Myocyte (in vitro differentiated cells): ENCODE results near the gene TCEANC2. TPM values are rescaled to one million over a fixed set of nuclear protein-coding genes. Genes with fewer than 3 reads are reported as not detected.
"Not testable (repeated sequence)": the region's sequence is repeated elsewhere in the genome, so short reads cannot be mapped to it uniquely, and the experiment has no call there.

Experiments
- DNase-seq: peaks from one replicate; pipeline ENCODE4 v3.0.0-alpha.2; 2012; ENCODE audit warnings: low read depth
- total RNA-seq: library from RNA; depleted of rRNA; stranded (reverse); fragments of >200 nt; gene quantifications from 2 replicates; pipeline ENCODE4 v1.2.3, GENCODE V29; 2014

TCEANC2 gene
- total RNA-seq, 1 donor from 2014 or later: 2.9 TPM

DNA sequence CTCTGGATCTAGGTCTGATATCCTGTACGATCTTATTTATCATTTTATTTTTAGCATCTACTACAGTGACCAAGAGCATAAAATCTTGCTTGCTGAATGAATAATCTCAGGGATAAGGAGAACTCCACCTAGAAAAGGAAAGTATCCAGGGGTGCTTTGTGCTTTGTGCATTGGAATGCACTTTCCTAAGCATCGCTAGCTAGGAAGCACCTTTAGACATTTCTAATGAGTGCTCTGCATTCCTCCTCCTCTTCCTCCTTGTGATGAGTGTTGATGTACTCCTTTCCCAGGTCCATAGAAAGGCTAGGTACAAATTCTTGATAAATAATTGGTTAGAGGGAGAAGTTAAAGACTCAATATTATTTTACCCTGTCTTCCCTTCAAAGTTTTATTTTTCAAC, 31.4 kb downstream of the TCEANC2 start:
- DNase-seq: no peak

DNA sequence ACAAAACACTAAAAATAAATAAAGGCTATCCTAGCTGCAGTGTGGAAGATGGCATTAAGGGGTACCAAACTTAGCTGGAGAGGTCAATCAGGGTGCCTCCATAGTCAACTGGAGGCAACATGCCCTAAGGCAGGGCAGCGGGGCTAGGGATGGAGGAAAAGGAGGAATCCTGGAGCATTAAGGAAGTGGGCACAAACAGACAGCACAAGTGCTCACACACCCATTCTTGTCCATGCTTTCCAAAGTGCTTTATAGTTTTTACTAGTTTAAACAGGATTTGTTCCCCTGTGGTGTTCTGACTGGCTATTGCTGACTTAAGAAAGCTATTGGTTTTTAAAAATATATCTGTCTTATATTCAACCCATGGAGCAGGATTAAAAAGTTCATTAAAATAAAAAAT, 33.3 kb downstream of the TCEANC2 start:
- no peak for DNase-seq

DNA sequence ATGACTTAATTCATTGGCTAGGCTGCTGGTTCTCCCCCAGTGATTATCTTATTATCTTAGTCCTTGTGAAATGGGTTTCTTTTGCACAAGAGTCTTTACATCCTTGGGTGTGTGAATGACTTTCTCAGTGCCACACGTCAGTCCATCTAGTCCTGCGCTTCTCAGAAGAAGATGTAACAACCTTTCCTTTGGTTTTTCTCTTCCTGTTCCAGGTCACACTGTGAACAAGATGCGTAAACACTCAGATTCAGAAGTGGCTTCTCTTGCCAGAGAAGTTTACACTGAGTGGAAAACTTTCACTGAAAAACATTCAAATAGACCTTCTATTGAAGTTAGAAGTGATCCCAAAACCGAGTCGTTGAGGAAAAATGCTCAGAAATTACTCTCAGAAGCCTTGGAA, 35.0 kb downstream of the TCEANC2 start:
- DNase-seq: no peak

DNA sequence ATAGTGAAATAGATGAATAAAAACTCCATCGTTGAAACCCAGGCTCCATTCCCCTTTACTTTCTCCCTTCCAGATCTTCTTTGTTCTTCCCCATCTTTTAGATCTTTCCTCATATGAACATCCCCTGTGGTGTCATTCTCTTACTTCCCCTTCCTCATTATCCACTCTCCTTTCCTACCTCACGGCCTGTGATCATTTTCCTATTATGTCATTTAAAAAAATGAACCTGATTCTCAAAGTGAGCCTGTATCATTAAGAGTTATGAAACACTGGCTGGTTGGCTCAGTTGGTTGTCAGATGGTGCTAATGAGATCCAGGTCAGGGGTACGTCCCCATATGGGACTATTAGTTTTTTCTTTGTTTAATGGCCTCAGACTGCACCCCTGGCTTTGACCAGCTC, 38.3 kb downstream of the TCEANC2 start:
- no peak for DNase-seq

DNA sequence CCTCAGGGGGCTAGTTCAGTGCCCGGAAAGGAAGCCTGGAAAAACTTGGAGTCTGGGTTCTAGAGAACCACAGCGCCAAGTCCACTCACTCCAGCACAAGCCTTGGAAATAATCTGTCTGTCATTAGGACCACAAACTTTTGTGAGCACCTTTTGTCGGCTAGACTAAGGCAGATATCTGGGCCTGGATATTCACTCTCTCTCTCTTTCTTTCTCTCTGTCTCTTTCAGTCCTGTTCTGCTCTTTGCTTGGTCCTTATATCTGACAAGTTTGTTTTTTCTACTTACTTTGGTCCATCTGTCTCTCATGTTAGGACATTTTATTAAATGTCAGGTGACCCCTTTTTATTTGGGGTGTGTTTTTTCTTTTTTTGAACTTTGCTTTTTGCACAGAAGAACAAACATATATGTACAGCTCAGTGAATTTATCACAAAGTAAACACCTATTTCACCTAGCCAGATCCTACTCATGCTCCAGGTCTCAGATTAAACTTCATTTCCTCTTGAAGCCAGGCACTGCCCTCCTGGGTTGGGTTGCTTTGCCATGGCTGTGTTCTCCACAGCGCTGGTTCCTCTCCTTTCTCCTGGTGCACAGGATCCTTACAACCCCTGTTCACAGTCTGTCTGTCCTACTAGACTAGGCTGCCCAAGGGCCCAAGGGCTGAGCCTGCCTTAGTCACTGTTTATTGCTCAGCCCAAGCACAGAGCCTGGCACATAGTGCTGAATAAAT, 40.8 kb downstream of the TCEANC2 start:
- DNase-seq: no peak

DNA sequence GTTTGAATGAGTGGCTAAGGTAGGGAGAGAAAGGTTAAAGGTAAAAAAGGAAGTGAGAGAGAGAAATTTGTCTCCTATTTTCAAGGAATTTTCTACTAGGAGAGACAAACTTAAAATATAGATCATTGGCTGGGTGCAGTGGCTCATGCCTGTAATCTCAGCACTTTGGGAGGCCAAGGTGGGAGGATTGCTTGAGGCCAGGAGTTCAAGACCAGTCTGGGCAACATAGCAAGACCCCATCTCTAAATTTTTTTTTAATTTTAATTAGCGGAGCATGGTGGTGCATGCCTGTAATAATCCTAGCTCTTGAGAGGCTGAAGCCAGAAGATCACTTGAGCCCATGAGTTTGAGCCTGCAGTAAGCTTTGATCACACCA, 41.3 kb downstream of the TCEANC2 start:
- DNase-seq: not testable (repeated sequence)

- DNase-seq: no peak
These were observed 42.3 kb downstream of the TCEANC2 start for GRCh38 chr1:54095546-54096226.

DNA sequence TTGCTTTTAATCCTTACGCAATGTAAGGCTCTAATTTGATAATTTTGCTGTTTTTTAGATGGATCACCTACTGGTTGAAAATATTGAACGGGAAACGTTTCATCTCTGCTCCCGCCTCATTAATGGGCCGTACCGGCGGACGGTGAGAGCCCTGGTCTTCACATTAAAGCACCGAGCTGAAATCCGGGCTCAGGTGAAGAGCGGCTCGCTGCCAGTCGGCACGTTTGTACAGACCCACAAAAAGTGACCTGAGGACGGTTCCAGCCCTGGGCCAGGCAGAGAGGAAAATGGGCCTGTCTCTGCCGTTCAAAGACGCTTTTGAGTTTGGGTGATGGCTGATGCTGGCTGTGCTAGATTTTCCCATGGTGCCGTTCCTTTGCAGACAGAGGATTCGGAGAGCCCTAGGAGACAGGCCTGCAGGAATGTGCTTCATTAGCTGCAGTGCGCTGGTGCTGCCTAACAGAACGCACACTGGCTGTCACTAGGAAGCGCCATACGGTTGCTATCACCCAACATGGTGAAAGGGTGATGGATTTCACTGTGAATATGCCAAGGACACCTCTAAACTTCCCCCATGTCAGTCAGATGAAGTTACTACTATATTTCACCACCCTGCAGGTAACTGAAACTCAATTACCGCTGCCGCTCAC, 42.9 kb downstream of the TCEANC2 start:
- no peak for DNase-seq

DNA sequence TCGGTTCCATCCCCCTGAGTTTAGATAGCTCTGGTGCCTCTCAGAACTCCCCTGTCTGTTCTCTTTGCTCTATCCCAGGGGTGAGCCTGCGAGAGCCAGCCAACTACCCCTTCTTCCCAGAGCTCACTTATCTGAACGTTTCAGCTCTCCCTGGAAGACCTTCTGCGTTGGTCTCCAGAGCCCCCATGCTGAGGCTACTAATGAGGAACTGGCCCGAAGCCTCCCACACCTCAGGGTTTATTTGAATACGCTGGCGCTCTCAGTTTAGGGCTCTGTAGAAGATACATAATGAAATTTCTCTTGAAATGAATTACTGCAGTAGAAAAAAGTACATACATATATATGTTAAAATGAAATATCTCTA, 43.5 kb downstream of the TCEANC2 start:
- DNase-seq: no peak

DNA sequence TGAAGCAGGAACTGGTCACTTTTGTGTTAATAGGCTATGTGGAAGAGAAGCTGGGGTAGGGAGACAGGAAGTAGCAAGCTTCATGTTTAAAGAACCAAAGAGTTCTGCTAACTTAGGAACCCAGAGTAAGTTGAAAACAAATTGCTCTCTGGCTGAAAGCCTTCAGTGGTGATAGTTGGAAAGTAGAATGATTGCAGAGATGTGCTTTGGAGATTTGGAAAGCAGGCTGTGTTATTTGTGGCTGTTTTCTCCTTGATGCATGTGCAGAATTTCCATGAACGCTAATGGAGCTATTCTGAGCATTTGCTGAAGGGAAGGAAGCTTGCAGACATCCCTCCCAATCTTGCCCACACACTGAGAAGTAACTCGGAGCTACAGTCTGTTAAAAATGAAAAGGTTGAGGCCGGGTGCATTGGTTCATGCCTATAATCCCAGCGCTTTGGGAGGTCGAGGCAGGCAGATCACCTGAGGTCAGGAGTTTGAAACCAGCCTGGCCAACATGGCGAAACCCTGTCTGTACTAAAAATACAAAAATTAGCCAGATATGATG, 45.7 kb downstream of the TCEANC2 start:
- DNase-seq: no peak

GRCh38 chr1:54100500-54100899, 47.1 kb downstream of the TCEANC2 start:
- DNase-seq: no peak

- DNase-seq: no peak
These were observed 50.0 kb downstream of the TCEANC2 start for GRCh38 chr1:54103414-54103813.

DNA sequence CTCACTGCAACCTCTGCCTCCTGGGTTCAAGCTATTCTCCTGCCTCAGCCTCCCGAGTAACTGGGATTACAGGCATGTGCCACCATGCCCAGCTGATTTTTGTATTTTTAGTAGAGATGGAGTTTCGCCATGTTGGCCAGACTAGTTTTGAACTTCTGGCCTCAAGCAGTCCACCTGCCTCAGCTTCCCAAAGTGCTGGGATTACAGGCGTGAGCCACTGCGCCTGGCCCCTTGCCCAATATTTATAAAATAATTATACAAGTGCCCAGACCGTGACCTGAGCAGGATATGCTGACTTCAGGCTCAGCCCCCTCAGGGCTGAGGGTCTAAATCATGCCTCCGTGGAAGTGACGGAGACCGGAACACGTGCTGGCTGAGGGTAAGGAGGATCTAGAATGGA, 51.2 kb downstream of the TCEANC2 start:
- not testable (repeated sequence) for DNase-seq

DNA sequence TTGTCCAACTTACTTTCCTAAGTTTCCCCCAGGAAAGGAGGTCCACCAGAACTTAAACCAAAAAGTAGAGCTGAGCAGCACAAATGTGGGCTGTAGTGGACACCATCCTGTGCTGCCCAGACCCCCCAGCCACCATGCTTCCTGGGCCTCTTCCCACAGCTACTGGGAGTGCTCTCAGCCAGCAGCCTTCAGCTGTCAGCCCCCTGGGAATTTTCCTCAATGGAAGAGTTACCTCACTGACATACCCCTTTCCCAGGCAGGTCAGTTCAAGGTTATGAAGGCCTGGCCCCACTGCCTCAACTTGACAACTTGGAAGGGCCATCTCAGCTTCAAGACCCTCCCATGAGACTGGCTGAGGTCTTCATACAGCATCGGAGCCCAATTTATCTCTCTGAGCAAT, 51.7 kb downstream of the TCEANC2 start:
- no peak for DNase-seq

GRCh38 chr1:54105736-54106269, 52.4 kb downstream of the TCEANC2 start:
- peak; percentile 68 for DNase-seq

DNA sequence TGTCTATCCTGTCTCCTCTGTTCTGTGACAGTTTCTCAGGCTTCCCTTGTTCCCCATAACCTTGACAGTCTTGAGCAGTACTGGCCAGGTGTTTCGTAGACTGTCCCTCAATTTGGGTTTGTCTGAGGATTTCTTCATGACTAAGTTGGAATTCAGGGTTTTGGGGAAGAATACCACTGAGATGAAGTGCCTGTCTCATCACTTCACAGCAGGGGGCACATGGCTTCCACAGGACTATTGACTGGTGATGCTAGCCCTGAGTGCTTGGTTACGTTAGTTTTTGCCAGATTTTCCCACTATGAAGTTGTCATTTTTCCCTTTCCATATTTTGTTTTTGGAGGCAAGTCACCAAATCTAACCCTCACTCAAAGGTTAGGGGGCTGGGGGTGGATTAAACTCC, 53.7 kb downstream of the TCEANC2 start:
- peak; percentile 57 for DNase-seq

DNA sequence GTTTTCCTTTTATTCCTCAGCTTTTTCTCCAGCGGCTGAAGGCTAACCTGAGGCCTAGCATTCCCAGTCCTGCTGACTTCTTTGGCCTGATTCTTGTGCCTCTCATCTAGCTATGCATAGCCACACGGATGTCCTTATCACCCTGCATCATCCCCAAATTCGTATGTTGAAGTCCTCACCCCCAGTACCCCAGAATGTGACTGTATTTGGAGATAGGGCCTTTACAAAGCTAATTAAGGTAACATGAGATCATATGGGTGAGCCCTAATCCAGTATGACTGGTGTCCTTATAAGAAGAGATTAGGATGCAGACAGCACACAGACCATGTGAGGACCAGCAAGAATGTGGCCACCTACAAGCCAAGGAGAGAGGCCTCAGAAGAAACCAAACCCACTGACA, 54.7 kb downstream of the TCEANC2 start:
- DNase-seq: no peak

DNA sequence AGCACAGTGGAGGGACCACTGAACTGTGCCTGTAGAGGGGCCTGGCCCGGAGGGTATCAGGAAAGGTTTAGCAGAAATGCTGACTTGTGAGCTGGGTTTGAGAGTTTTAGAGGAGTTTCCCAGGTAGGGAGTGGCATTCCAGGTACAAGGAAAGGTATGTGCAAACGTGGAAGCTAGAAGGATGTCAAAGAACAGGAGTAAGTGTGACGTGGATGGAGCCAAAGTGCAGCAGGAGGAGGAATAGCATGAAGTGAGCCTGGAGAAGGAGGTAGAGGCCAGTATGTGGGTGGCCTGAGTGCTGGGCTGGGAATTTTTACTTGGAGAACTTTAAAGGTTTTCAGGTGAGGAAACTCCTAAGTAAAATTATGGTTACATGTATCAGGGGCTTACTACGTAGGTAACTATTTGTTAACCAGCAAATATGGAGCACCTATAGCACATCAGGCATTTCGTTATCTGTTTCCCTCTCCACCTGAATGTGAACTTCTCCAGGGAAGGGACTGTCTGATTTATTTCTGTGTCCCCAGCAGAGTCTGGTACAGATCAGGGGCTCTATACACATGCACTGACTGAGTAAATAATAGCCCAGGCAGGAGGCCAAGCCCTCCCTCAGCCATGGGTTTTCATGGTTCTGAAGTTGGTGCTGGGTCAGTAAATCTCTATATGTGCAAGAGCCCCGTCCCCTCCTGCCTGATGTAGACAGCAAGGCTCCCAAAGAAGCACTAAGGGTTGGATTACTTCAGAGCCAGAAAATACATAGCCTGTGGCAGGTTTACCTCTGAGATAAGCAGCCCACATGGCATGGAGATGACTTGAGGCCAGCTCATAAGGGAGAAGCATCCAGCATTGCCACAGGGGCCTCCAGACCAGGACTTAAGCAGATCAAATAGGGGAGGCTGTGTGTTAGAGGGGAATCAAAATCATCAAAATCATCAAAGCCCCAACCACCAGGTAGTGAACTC, 56.0 kb downstream of the TCEANC2 start:
- DNase-seq: no peak

DNA sequence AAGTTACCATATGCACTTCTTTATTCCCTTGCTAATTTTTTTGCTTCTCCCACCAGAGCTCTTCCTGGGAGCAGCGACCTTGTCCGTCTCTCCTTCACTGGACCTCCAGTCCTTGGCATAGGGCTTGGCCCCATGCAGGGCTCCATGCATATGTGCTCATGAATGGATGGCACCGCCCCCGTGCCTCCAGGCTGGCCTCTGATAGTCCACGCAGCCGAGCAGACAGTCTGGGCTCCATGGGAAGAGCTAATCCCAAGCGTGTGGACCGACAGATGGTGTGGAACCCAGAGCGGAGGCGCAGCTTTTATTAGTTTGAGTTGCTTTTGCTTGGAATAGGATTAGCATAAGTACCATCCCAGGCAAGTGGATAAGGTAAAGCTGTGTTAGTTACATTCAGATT, 57.6 kb downstream of the TCEANC2 start:
- DNase-seq: no peak

GRCh38 chr1:54111624-54112023, 58.2 kb downstream of the TCEANC2 start:
- no peak for DNase-seq

- no peak for DNase-seq
These were observed 58.6 kb downstream of the TCEANC2 start for GRCh38 chr1:54112027-54112426.
